ENCODE results near the gene DES. TPM values are rescaled to one million over a fixed set of nuclear protein-coding genes. Genes with fewer than 3 reads are reported as not detected.
A peak's percentile ranks its signal among the peaks of the same experiment; 100 is the strongest.

Gene DES
- total RNA-seq, 1 donor from 2014 or later, result 182 TPM

DNA sequence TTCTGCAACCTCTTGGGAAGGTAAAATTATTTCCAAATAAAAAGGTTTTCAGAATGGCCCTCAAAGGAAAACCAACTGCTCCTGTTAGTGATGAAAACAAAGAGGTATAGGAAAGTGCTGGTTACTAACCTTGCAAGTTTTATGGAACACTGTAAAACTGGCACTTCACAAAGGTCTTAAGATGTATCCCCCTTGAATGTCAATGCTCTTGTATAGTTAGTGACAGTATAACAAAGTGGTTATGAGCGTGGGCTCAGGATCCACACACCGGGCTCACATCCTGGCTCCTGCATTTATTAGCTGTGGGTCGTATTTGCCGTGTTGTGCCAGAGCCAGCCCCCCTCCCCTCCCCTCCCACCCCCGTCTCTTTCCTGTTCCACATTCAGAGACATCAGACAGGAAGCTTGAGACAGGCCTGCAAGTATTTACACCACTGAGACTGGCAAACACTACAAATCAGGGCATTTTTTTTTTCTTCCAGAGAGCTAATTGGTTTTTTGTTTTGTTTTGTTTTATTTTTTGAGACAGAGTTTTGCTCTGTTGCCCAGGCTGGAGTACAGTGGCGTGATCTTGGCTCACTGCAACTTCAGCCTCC, 21.2 kb upstream of the DES start:
- no peak for DNase-seq (ENCODE audit: low spot score in 2 of 2)

DNA sequence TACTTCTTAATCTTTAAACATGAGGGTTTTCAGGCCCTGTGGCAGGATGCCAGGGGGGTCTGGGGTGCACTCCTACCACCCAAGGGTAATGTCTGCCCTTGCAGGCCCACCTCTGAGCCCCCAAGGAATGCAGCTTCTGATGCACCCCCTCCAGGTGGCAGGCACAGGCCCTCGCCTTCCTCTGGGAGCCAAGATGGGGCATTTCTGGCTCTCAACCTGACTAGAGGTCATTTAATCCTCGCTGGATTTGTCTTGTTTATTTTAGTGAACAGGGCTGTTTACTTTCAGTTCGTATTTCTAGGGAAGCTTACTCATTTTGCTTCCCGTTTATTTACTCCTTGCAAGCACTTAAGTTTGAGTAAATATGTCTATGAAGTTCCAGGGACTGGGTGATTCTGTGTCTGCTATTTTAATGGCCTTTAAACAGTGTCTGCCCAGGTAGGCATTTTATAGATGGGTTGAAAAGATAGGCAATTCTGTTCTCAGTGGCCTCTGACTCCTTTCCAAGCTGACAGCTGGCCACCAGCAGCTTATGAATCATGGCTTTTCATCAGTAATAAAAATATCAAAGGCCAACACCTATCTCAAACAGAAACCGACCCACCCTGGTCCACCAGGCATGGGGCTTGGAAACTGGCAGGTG, 19.3 kb upstream of the DES start:
- TF ChIP-seq, protein P1, sequence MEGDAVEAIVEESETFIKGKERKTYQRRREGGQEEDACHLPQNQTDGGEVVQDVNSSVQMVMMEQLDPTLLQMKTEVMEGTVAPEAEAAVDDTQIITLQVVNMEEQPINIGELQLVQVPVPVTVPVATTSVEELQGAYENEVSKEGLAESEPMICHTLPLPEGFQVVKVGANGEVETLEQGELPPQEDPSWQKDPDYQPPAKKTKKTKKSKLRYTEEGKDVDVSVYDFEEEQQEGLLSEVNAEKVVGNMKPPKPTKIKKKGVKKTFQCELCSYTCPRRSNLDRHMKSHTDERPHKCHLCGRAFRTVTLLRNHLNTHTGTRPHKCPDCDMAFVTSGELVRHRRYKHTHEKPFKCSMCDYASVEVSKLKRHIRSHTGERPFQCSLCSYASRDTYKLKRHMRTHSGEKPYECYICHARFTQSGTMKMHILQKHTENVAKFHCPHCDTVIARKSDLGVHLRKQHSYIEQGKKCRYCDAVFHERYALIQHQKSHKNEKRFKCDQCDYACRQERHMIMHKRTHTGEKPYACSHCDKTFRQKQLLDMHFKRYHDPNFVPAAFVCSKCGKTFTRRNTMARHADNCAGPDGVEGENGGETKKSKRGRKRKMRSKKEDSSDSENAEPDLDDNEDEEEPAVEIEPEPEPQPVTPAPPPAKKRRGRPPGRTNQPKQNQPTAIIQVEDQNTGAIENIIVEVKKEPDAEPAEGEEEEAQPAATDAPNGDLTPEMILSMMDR (IDR thresholded peaks at IDR 0.05), result no peak
- Histone ChIP-seq H3K36me3 (no peaks in the 10 kb centered on the region), H3K4me1 (peaks cover 3% of the 10 kb centered on the region in 2 donors), H3K27me3 (no peaks in the 10 kb centered on the region), H3K4me3 (no peak overlapping the region), H3K9me3 (no peaks in the 10 kb centered on the region), H3K27ac (no peak overlapping the region)
- no peak for DNase-seq (ENCODE audit: low spot score in 2 of 2)
- intact Hi-C loops (cut with DNase I), result no loop called here

More for the DNA sequence above, 21.2 kb upstream of the DES start:
- H3K4me1 ChIP-seq, result no peaks in the 10 kb centered on the region
- H3K27me3 ChIP-seq, result no peaks in the 10 kb centered on the region
- intact Hi-C loops (cut with DNase I), result no loop called here
- no peaks in the 10 kb centered on the region for H3K36me3 ChIP-seq
- TF ChIP-seq, protein P1 (IDR thresholded peaks at IDR 0.05), result no peak
- peak overlapping the region in 1 of 2 donors; percentile 40 for H3K27ac ChIP-seq
- no peaks in the 10 kb centered on the region for H3K9me3 ChIP-seq
- no peak overlapping the region for H3K4me3 ChIP-seq

DNA sequence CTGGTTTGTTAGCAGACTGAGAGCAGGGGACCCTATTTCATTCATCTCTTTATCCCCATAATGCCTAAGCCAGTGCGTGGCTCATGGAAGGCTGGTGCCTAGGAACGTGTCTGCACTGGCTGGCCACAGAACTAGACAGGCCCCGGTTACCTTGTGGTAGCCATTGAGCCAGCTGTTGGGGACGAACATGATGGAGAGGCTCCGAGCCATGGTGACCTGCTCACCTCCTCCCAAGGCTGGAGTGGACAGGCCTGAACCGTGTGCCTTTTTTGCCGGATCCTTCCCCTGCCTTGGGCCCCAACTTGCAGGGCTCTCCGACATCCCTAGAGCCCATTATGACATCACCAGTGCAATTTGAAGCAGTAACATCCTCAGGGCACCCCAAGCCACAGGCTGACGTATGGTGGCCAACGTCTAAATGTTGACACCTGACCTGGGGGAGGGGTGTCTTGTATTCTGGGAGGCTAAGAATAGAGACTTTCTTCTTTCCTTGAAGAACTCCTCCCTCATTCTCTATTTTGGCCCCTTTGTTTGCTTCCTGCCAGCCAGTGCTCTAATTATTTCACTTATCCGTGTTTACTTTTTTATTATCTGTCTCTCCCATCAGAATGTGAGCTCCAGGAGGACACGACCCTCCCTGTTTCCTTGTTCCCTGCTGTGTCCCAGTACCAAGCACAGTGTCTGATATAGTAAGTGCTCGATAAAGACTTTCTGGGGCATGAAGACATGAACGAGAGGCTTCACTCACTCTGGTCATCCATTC, 18.3 kb upstream of the DES start:
- Histone ChIP-seq H3K4me3 (no peak overlapping the region), H3K4me1 (peaks cover 12 to 14% of the 10 kb centered on the region in 2 donors), H3K9me3 (no peaks in the 10 kb centered on the region), H3K27me3 (no peaks in the 10 kb centered on the region), H3K36me3 (no peaks in the 10 kb centered on the region), H3K27ac (no peak overlapping the region)
- no peak for DNase-seq (ENCODE audit: low spot score in 2 of 2)
- TF ChIP-seq, protein P1 (IDR thresholded peaks at IDR 0.05), result no peak
- intact Hi-C loops (cut with DNase I), result loop anchor here (5.0 kb wide), 1 partner anchor 242 kb away; no protein-coding TSS in a partner anchor

DNA sequence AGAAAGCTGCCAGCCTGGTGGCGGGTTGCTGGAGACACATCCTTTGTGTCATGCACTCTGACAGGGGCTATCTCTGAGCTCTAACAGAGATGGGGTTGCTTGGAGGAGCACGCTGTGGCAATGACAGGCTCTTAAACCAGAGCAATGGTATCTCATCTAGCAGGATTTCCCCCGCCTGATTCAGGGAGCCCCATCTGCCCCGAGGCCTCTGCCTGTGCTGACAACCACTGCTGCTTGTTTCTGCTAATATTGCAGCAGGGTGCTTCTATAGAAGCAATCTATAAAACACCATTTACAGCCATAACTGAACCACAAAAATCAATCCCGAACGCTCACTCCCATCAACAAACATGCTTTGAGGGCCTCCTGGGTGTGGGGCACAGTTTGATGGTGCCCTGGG, 17.6 kb upstream of the DES start:
- Histone ChIP-seq H3K4me3 (no peak overlapping the region), H3K27ac (no peak overlapping the region), H3K9me3 (no peaks in the 10 kb centered on the region), H3K27me3 (no peaks in the 10 kb centered on the region), H3K36me3 (no peaks in the 10 kb centered on the region), H3K4me1 (peaks cover 18 to 21% of the 10 kb centered on the region in 2 donors)
- no peak for DNase-seq (ENCODE audit: low spot score in 2 of 2)
- intact Hi-C loops (cut with DNase I), result loop anchor here (5.0 kb wide), 1 partner anchor 242 kb away; no protein-coding TSS in a partner anchor
- TF ChIP-seq, protein P1 (IDR thresholded peaks at IDR 0.05), result no peak

DNA sequence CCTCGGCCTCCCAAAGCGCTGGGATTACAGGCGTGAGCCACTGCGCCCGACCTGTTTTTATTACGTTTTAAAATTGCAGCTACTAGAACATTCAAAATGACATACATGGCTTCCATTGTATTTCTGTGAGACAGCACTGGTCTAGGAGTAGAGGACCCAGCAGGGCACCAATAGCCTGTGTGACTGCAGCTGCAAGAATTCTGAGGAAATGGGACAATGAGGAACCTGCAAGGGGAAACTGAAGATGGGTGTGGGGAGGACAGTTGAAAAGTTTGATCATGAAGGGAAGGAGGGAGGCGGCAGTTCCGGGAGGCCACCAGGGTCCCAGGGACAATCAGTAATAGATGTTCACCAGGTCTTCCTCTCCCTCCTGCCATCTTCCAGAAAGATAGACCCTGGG, 16.6 kb upstream of the DES start:
- Histone ChIP-seq H3K9me3 (no peaks in the 10 kb centered on the region), H3K36me3 (no peaks in the 10 kb centered on the region), H3K27me3 (no peaks in the 10 kb centered on the region), H3K4me1 (peaks cover 22 to 31% of the 10 kb centered on the region in 2 donors), H3K27ac (no peak overlapping the region), H3K4me3 (no peak overlapping the region)
- intact Hi-C loops (cut with DNase I), result loop anchor here (2.0 to 5.0 kb wide), 2 partner anchors 29 to 241 kb away; no protein-coding TSS in a partner anchor
- TF ChIP-seq, protein P1 (IDR thresholded peaks at IDR 0.05), result no peak
- DNase-seq (ENCODE audit: low spot score in 2 of 2), result no peak
